Measurements from ENCODE around the gene C11orf71.

The C11orf71 gene

GRCh38 chr11:114438303-114438702 lies 38.0 kb upstream of the C11orf71 start:
- H3K27me3 ChIP-seq (ENCODE audit: control insufficient read depth, insufficient read depth, low read length), result no peaks in the 10 kb centered on the region
- H3K9me3 ChIP-seq (replicated peaks; ENCODE audit: low read length), result no peaks in the 10 kb centered on the region
- H3K4me2 ChIP-seq (ENCODE audit: low read length), result peak overlapping the region; percentile 85
- H3K4me3 ChIP-seq (ENCODE audit: low read length), result no peak overlapping the region
- H3K9ac ChIP-seq (ENCODE audit: low read depth, low read length), result no peak overlapping the region
- peaks cover 7% of the 10 kb centered on the region for H3K36me3 ChIP-seq (ENCODE audit: insufficient read depth, low read length)
- H3K4me1 ChIP-seq (ENCODE audit: control insufficient read depth, insufficient read depth, low read length), result peaks cover 21% of the 10 kb centered on the region

- Histone ChIP-seq H3K4me2 (ENCODE audit: low read length) (no peak overlapping the region), H3K27me3 (ENCODE audit: control insufficient read depth, insufficient read depth, low read length) (no peaks in the 10 kb centered on the region), H3K9me3 (replicated peaks; ENCODE audit: low read length) (no peaks in the 10 kb centered on the region), H3K9ac (ENCODE audit: low read depth, low read length) (no peak overlapping the region), H3K36me3 (ENCODE audit: insufficient read depth, low read length) (no peaks in the 10 kb centered on the region), H3K4me1 (ENCODE audit: control insufficient read depth, insufficient read depth, low read length) (no peaks in the 10 kb centered on the region), H3K4me3 (ENCODE audit: low read length) (no peak overlapping the region)
Observed at GRCh38 chr11:114433376-114433775, 33.1 kb upstream of the C11orf71 start.

GRCh38 chr11:114432893-114433292 lies 32.6 kb upstream of the C11orf71 start:
- no peaks in the 10 kb centered on the region for H3K4me1 ChIP-seq (ENCODE audit: control insufficient read depth, insufficient read depth, low read length)
- no peak overlapping the region for H3K9ac ChIP-seq (ENCODE audit: low read depth, low read length)

GRCh38 chr11:114430290-114430689 lies 30.0 kb upstream of the C11orf71 start:
- Histone ChIP-seq H3K4me2 (ENCODE audit: low read length) (no peak overlapping the region), H3K4me3 (ENCODE audit: low read length) (no peak overlapping the region), H3K4me1 (ENCODE audit: control insufficient read depth, insufficient read depth, low read length) (no peaks in the 10 kb centered on the region), H3K36me3 (ENCODE audit: insufficient read depth, low read length) (no peaks in the 10 kb centered on the region), H3K9ac (ENCODE audit: low read depth, low read length) (no peak overlapping the region), H3K9me3 (replicated peaks; ENCODE audit: low read length) (no peaks in the 10 kb centered on the region), H3K27me3 (ENCODE audit: control insufficient read depth, insufficient read depth, low read length) (no peaks in the 10 kb centered on the region)

More at GRCh38 chr11:114432893-114433292, 32.6 kb upstream of the C11orf71 start:
- H3K4me3 ChIP-seq (ENCODE audit: low read length), result no peak overlapping the region
- no peak overlapping the region for H3K4me2 ChIP-seq (ENCODE audit: low read length)
- H3K36me3 ChIP-seq (ENCODE audit: insufficient read depth, low read length), result no peaks in the 10 kb centered on the region
- H3K9me3 ChIP-seq (replicated peaks; ENCODE audit: low read length), result no peaks in the 10 kb centered on the region
- no peaks in the 10 kb centered on the region for H3K27me3 ChIP-seq (ENCODE audit: control insufficient read depth, insufficient read depth, low read length)

GRCh38 chr11:114426280-114426679 lies 26.0 kb upstream of the C11orf71 start:
- Histone ChIP-seq H3K9ac (ENCODE audit: low read depth, low read length) (no peak overlapping the region), H3K4me1 (ENCODE audit: control insufficient read depth, insufficient read depth, low read length) (no peaks in the 10 kb centered on the region), H3K4me3 (ENCODE audit: low read length) (no peak overlapping the region), H3K36me3 (ENCODE audit: insufficient read depth, low read length) (no peaks in the 10 kb centered on the region), H3K9me3 (replicated peaks; ENCODE audit: low read length) (no peaks in the 10 kb centered on the region), H3K27me3 (ENCODE audit: control insufficient read depth, insufficient read depth, low read length) (no peaks in the 10 kb centered on the region), H3K4me2 (ENCODE audit: low read length) (no peak overlapping the region)

GRCh38 chr11:114416441-114416961 lies 16.2 kb upstream of the C11orf71 start:
- no peaks in the 10 kb centered on the region for H3K9me3 ChIP-seq (replicated peaks; ENCODE audit: low read length)
- H3K4me2 ChIP-seq (ENCODE audit: low read length), result no peak overlapping the region
- no peaks in the 10 kb centered on the region for H3K4me1 ChIP-seq (ENCODE audit: control insufficient read depth, insufficient read depth, low read length)
- no peak overlapping the region for H3K9ac ChIP-seq (ENCODE audit: low read depth, low read length)
- H3K4me3 ChIP-seq (ENCODE audit: low read length), result no peak overlapping the region
- H3K36me3 ChIP-seq (ENCODE audit: insufficient read depth, low read length), result peaks cover 11% of the 10 kb centered on the region
- no peaks in the 10 kb centered on the region for H3K27me3 ChIP-seq (ENCODE audit: control insufficient read depth, insufficient read depth, low read length)

- H3K9me3 ChIP-seq (replicated peaks; ENCODE audit: low read length), result no peaks in the 10 kb centered on the region
- peaks cover 28% of the 10 kb centered on the region for H3K36me3 ChIP-seq (ENCODE audit: insufficient read depth, low read length)
- no peaks in the 10 kb centered on the region for H3K4me1 ChIP-seq (ENCODE audit: control insufficient read depth, insufficient read depth, low read length)
- no peak overlapping the region for H3K9ac ChIP-seq (ENCODE audit: low read depth, low read length)
- no peak overlapping the region for H3K4me2 ChIP-seq (ENCODE audit: low read length)
- no peak overlapping the region for H3K4me3 ChIP-seq (ENCODE audit: low read length)
- no peaks in the 10 kb centered on the region for H3K27me3 ChIP-seq (ENCODE audit: control insufficient read depth, insufficient read depth, low read length)
Observed at GRCh38 chr11:114413958-114414357, 13.6 kb upstream of the C11orf71 start.

- H3K9ac ChIP-seq (ENCODE audit: low read depth, low read length), result no peak overlapping the region
- no peaks in the 10 kb centered on the region for H3K27me3 ChIP-seq (ENCODE audit: control insufficient read depth, insufficient read depth, low read length)
- H3K4me2 ChIP-seq (ENCODE audit: low read length), result no peak overlapping the region
- H3K4me3 ChIP-seq (ENCODE audit: low read length), result no peak overlapping the region
- no peaks in the 10 kb centered on the region for H3K4me1 ChIP-seq (ENCODE audit: control insufficient read depth, insufficient read depth, low read length)
- peaks cover 36% of the 10 kb centered on the region for H3K36me3 ChIP-seq (ENCODE audit: insufficient read depth, low read length)
- no peaks in the 10 kb centered on the region for H3K9me3 ChIP-seq (replicated peaks; ENCODE audit: low read length)
Observed at GRCh38 chr11:114412946-114413345, 12.6 kb upstream of the C11orf71 start.

GRCh38 chr11:114401311-114401710 lies 1.0 kb upstream of the C11orf71 start:
- Histone ChIP-seq H3K9ac (ENCODE audit: low read depth, low read length) (peak overlapping the region; percentile 97), H3K9me3 (replicated peaks; ENCODE audit: low read length) (no peaks in the 10 kb centered on the region)

GRCh38 chr11:114400915-114401223 lies 558 bp upstream of the C11orf71 start:
- H3K4me3 ChIP-seq (ENCODE audit: low read length), result peak overlapping the region; percentile 83
- no peaks in the 10 kb centered on the region for H3K27me3 ChIP-seq (ENCODE audit: control insufficient read depth, insufficient read depth, low read length)
- H3K36me3 ChIP-seq (ENCODE audit: insufficient read depth, low read length), result peaks cover 29% of the 10 kb centered on the region
- peaks cover 33% of the 10 kb centered on the region for H3K4me1 ChIP-seq (ENCODE audit: control insufficient read depth, insufficient read depth, low read length)
- H3K9ac ChIP-seq (ENCODE audit: low read depth, low read length), result peak overlapping the region; percentile 97
- H3K9me3 ChIP-seq (replicated peaks; ENCODE audit: low read length), result no peaks in the 10 kb centered on the region
- H3K4me2 ChIP-seq (ENCODE audit: low read length), result peak overlapping the region; percentile 84

More at GRCh38 chr11:114401311-114401710, 1.0 kb upstream of the C11orf71 start:
- peaks cover 33% of the 10 kb centered on the region for H3K4me1 ChIP-seq (ENCODE audit: control insufficient read depth, insufficient read depth, low read length)
- H3K36me3 ChIP-seq (ENCODE audit: insufficient read depth, low read length), result peaks cover 33% of the 10 kb centered on the region
- H3K4me2 ChIP-seq (ENCODE audit: low read length), result peak overlapping the region; percentile 84
- peak overlapping the region; percentile 83 for H3K4me3 ChIP-seq (ENCODE audit: low read length)
- H3K27me3 ChIP-seq (ENCODE audit: control insufficient read depth, insufficient read depth, low read length), result no peaks in the 10 kb centered on the region

- Histone ChIP-seq H3K9ac (ENCODE audit: low read depth, low read length) (peak overlapping the region; percentile 97), H3K36me3 (ENCODE audit: insufficient read depth, low read length) (peaks cover 17% of the 10 kb centered on the region), H3K4me1 (ENCODE audit: control insufficient read depth, insufficient read depth, low read length) (peaks cover 27% of the 10 kb centered on the region), H3K4me3 (ENCODE audit: low read length) (peak overlapping the region; percentile 83), H3K9me3 (replicated peaks; ENCODE audit: low read length) (no peaks in the 10 kb centered on the region), H3K27me3 (ENCODE audit: control insufficient read depth, insufficient read depth, low read length) (no peaks in the 10 kb centered on the region), H3K4me2 (ENCODE audit: low read length) (peak overlapping the region; percentile 90)
Observed at GRCh38 chr11:114399490-114400215, 658 bp downstream of the C11orf71 start.

GRCh38 chr11:114398303-114398920 lies 1.9 kb downstream of the C11orf71 start:
- no peak overlapping the region for H3K9ac ChIP-seq (ENCODE audit: low read depth, low read length)
- H3K4me3 ChIP-seq (ENCODE audit: low read length), result no peak overlapping the region
- peak overlapping the region; percentile 90 for H3K4me2 ChIP-seq (ENCODE audit: low read length)
- H3K9me3 ChIP-seq (replicated peaks; ENCODE audit: low read length), result no peaks in the 10 kb centered on the region
- peaks cover 7% of the 10 kb centered on the region for H3K36me3 ChIP-seq (ENCODE audit: insufficient read depth, low read length)
- no peaks in the 10 kb centered on the region for H3K27me3 ChIP-seq (ENCODE audit: control insufficient read depth, insufficient read depth, low read length)
- peaks cover 27% of the 10 kb centered on the region for H3K4me1 ChIP-seq (ENCODE audit: control insufficient read depth, insufficient read depth, low read length)

Measured in skeletal muscle satellite cell (primary cell).